K562 (cell line): Measurements from ENCODE around the gene TTLL11. TPM values are rescaled to one million over a fixed set of nuclear protein-coding genes. Genes with fewer than 3 reads are reported as not detected.

Source experiments
- ATAC-seq: fragments of 200-7000 bp; cut with Tn5 transposase; 3 replicates; pipeline ENCODE4 v1.9.1; 2020; ENCODE audit warnings: moderate library complexity
- BruUV-seq: library from RNA; stranded (reverse); fragments of 400-500 nt; replicated peaks from 2 replicates; lab custom pipeline; 2021; lab: Mats Ljungman, UMichigan
- CTCF ChIA-PET: fragments of 300-600 bp; formaldehyde crosslinking; extraction: SDS; loops from one replicate; lab custom pipeline; 2021; ENCODE audit warnings: low intra/inter-chr PET ratio; lab: Yijun Ruan, JAX
- POLR2A ChIA-PET: fragments of 300-600, 350-650 bp; sonication (Branson Sonifier 250); formaldehyde crosslinking; extraction: SDS; loops from one replicate; lab custom pipeline; 2021; ENCODE audit warnings: antibody characterized with exemption, inconsistent platforms; lab: Yijun Ruan, JAX
- DNase-seq, 4 experiments: peaks; one replicate each; pipeline versions ENCODE4 v3.0.0 to v3.0.0-alpha.2; 2011 to 2018; ENCODE audit warnings: low spot score in 3 of 4, mixed read lengths in 3 of 4; ENCODE audit errors: extremely low read depth in 1 of 4
- FAIRE-seq: peaks from 2 replicates; lab custom pipeline; 2011; peaks lifted over from hg19 to GRCh38; lab: Jason Lieb, UNC
- H2AFZ ChIP-seq: 2 replicates; pipeline ENCODE4 v1.6.0; 2011; ENCODE audit warnings: low read depth, low read length, control low read depth, inconsistent platforms
- H3K27ac ChIP-seq: fragments of 200-600 bp; 3 replicates; pipeline ENCODE4 v1.8.0; 2011; ENCODE audit warnings: low read depth, mild to moderate bottlenecking, control low read depth, inconsistent platforms, low read length, moderate library complexity, mixed read lengths; ENCODE audit errors: extremely low read depth
- H3K27me3 ChIP-seq, 2 experiments: fragments of 300-600 bp in 1 of 2; 2 replicates in 1 of 2; 3 replicates in 1 of 2; pipeline versions ENCODE4 v1.6.0 to v1.8.0; 2011; ENCODE audit warnings: inconsistent platforms in 2 of 2, low read length in 2 of 2, mild to moderate bottlenecking in 1 of 2, mixed read lengths in 1 of 2, moderate library complexity in 1 of 2; ENCODE audit not compliant: control insufficient read depth in 2 of 2, insufficient read depth in 2 of 2
- H3K36me3 ChIP-seq: fragments of 300-600 bp; 3 replicates; pipeline ENCODE4 v1.8.0; 2011; ENCODE audit warnings: mild to moderate bottlenecking, low read length, inconsistent platforms; ENCODE audit not compliant: control insufficient read depth, insufficient read depth
- H3K4me1 ChIP-seq, 2 experiments: fragments of 200-600 bp in 1 of 2; replicated peaks in 1 of 2; 2 replicates in 1 of 2; 3 replicates in 1 of 2; pipeline versions ENCODE4 v1.5.1 to v1.8.0; 2011; ENCODE audit warnings: inconsistent platforms in 2 of 2, low read length in 2 of 2, mild to moderate bottlenecking in 1 of 2, mixed read lengths in 1 of 2, moderate library complexity in 1 of 2; ENCODE audit not compliant: control insufficient read depth in 2 of 2, insufficient read depth in 2 of 2
- H3K4me2 ChIP-seq: 2 replicates; pipeline ENCODE4 v1.6.1; 2011; ENCODE audit warnings: low read length, control low read depth, inconsistent platforms, mixed read lengths; ENCODE audit not compliant: insufficient read depth
- H3K4me3 ChIP-seq: fragments of 200-600 bp; sonication (generic), shearing (Covaris generic); 2 replicates; pipeline ENCODE4 v1.5.1; 2016; ENCODE audit warnings: control low read depth, inconsistent platforms
- H3K79me2 ChIP-seq: fragments of 200-600 bp; 3 replicates; pipeline ENCODE4 v1.8.0; 2011; ENCODE audit warnings: low read length, inconsistent platforms; ENCODE audit not compliant: control insufficient read depth, insufficient read depth
- H3K9ac ChIP-seq, 2 experiments: 2 replicates each; pipeline versions ENCODE4 v1.6.0 to v1.6.1; 2011; ENCODE audit warnings: low read depth in 2 of 2, low read length in 2 of 2, control low read depth in 1 of 2, inconsistent platforms in 1 of 2, mild to moderate bottlenecking in 1 of 2, mixed read lengths in 1 of 2; ENCODE audit not compliant: insufficient read depth in 1 of 2
- H3K9me1 ChIP-seq: one replicate; pipeline ENCODE4 v1.6.0; 2011; ENCODE audit warnings: inconsistent platforms, mild to moderate bottlenecking, low read length, moderate library complexity; ENCODE audit not compliant: control insufficient read depth, insufficient read depth
- H3K9me3 ChIP-seq: replicated peaks from 2 replicates; pipeline ENCODE4 v1.5.1; 2011; ENCODE audit warnings: low read depth, low read length, inconsistent platforms; ENCODE audit not compliant: control insufficient read depth, insufficient read depth
- H4K20me1 ChIP-seq: replicated peaks from 2 replicates; pipeline ENCODE4 v1.6.1; 2011; ENCODE audit warnings: low read length, inconsistent platforms, mixed read lengths; ENCODE audit not compliant: control insufficient read depth, insufficient read depth
- RBFOX2 ChIP-seq: fragments of 200-400 bp; formaldehyde crosslinking; IDR thresholded peaks from 2 replicates; pipeline ENCODE4 v1.6.1; 2017; ENCODE audit warnings: low read depth, mild to moderate bottlenecking, low read length, moderate library complexity
- RFX7 ChIP-seq: fragments of 250-450 bp; sonication (Bioruptor Pico); IDR thresholded peaks from 2 replicates; pipeline ENCODE4 v1.5.1; 2021; ENCODE audit warnings: mild to moderate bottlenecking
- U2AF2 ChIP-seq: fragments of 200-400 bp; formaldehyde crosslinking; optimal IDR thresholded peaks from 2 replicates; pipeline ENCODE3; 2017; ENCODE audit warnings: low read depth, mild to moderate bottlenecking, low read length
- ZNF76 ChIP-seq: fragments of 250-450 bp; sonication (Bioruptor Pico); IDR thresholded peaks from 2 replicates; pipeline ENCODE4 v1.4.0; 2020; ENCODE audit warnings: mild to moderate bottlenecking, moderate library complexity, borderline replicate concordance
- ZNF764 ChIP-seq: fragments of 250-450 bp; sonication (Bioruptor Pico); IDR thresholded peaks from 2 replicates; pipeline ENCODE4 v1.4.0; 2020; ENCODE audit warnings: low read depth, mild to moderate bottlenecking, moderate library complexity
- WGBS: fragments of 100-300 bp; shearing (Covaris generic); methylation state at CpG from one replicate; pipeline ENCODE4 v1.1.6; 2016; ENCODE audit warnings: low coverage, mixed read lengths; ENCODE audit not compliant: insufficient coverage; ENCODE audit errors: missing lambda C conversion rate; 5-methylcytosine and 5-hydroxymethylcytosine counted together
- in situ Hi-C: fragments of 300-500 bp; cut with MboI; formaldehyde crosslinking; loops from 4 replicates; pipeline ENCODE4 v1.15.0; 2018; ENCODE audit warnings: inconsistent platforms, mixed read lengths
- intact Hi-C: fragments of 100-400 bp; cut with micrococcal nuclease; formaldehyde crosslinking; loops from 2 replicates; pipeline ENCODE4 v1.14.2; 2022
- polyA plus RNA-seq, 8 experiments: library from polyadenylated mRNA; depleted of rRNA in 4 of 8; stranded (reverse) in 5 of 8; unstranded in 3 of 8; fragments of >200 nt; fragmentation: Nextera tagmentation in 2 of 8; fragmentation: Illumina TruSeq in 1 of 8; extraction: Ambion mirVana in 2 of 8; extraction: Trizol in 1 of 8; gene quantifications; 2 replicates each; pipeline versions ENCODE4 v1.2.1 to v1.2.3, GENCODE V29; 2011 to 2014; ENCODE audit warnings: inconsistent platforms in 1 of 8, missing spikeins in 1 of 8
- total RNA-seq, 7 experiments: library from RNA; depleted of rRNA in 6 of 7; stranded (reverse); fragments of >200 nt in 6 of 7; fragmentation: Illumina TruSeq in 2 of 7; extraction: Trizol in 2 of 7; gene quantifications; 2 replicates each; pipeline versions ENCODE4 v1.2.1 to v1.2.3, GENCODE V29; 2011 to 2021; ENCODE audit warnings: low replicate concordance in 1 of 7
- TF ChIP-seq, protein P1 (sequence below): fragments of 250-450 bp; sonication (Bioruptor Pico); IDR thresholded peaks from 2 replicates; pipeline ENCODE4 v1.4.0; 2020; ENCODE audit warnings: mild to moderate bottlenecking, moderate library complexity
- TF ChIP-seq, protein P2 (sequence below): fragments of 250-450 bp; sonication (Bioruptor Pico); IDR thresholded peaks from 2 replicates; pipeline ENCODE4 v1.5.0; 2021; ENCODE audit warnings: mild to moderate bottlenecking, moderate library complexity
- TF ChIP-seq, protein P3 (sequence below): fragments of 450-650 bp; formaldehyde crosslinking; conservative IDR thresholded peaks from 2 replicates; pipeline ENCODE4 v1.4.0; 2022; ENCODE audit warnings: mild to moderate bottlenecking, missing genetic modification characterization
- TF ChIP-seq, protein P4 (sequence below), 2 experiments: fragments of 150-350 bp in 1 of 2; IDR thresholded peaks; 2 replicates each; pipeline ENCODE4 v1.6.1; 2012 to 2016; ENCODE audit warnings: low read depth in 2 of 2, low read length in 2 of 2, mild to moderate bottlenecking in 1 of 2, moderate library complexity in 1 of 2

The TTLL11 gene
- total and polyA plus RNA-seq, 9 of the 15 experiments (the other 6 are each of a cell fraction or from before 2014, with no cell fraction given): 0.83 to 4.4 (median 2.7) TPM

DNA sequence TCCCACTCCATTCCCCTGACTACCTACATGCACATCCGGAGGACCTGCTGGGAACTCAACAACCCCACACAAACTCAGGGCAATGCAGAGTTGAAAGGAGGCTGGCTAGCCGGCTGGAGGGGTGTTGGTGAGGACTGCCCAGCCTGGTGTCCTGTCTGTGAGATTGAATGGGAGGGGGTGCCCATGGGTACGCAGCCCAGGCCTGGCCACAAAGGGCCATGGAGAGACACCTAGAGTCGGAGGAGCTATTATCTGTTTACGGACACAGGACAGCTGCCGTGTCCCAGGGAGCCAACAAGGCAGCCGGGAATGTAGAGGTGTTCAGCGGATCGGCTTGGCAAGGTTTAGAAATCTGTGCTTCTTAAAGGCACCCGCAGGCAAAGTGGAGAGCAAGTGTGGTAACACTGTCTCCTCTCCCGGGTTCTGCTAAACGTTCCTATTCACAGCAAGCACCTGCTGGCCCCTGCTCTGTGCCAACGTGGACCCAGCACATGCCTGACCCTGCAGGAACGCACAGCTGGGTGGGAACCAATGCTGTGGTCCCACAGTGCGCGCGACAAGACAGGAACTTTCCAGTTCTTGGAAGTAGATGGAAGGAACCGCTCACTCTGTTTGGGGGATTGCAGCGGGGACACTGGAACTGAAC lies 275.0 kb downstream of the TTLL11 start:
- peaks cover 17 to 83% of the 10 kb centered on the region in 2 experiments; a peak in 4 of 5 replicates for H3K27me3 ChIP-seq
- no TSS peak for BruUV-seq
- POLR2A ChIA-PET: no interaction called here
- TF ChIP-seq ZNF76 (no peak), RFX7 (CRISPR knock-in tag) (no peak), RBFOX2 (no peak), U2AF2 (no peak), ZNF764 (CRISPR knock-in tag) (no peak)
- TF ChIP-seq, protein P1, sequence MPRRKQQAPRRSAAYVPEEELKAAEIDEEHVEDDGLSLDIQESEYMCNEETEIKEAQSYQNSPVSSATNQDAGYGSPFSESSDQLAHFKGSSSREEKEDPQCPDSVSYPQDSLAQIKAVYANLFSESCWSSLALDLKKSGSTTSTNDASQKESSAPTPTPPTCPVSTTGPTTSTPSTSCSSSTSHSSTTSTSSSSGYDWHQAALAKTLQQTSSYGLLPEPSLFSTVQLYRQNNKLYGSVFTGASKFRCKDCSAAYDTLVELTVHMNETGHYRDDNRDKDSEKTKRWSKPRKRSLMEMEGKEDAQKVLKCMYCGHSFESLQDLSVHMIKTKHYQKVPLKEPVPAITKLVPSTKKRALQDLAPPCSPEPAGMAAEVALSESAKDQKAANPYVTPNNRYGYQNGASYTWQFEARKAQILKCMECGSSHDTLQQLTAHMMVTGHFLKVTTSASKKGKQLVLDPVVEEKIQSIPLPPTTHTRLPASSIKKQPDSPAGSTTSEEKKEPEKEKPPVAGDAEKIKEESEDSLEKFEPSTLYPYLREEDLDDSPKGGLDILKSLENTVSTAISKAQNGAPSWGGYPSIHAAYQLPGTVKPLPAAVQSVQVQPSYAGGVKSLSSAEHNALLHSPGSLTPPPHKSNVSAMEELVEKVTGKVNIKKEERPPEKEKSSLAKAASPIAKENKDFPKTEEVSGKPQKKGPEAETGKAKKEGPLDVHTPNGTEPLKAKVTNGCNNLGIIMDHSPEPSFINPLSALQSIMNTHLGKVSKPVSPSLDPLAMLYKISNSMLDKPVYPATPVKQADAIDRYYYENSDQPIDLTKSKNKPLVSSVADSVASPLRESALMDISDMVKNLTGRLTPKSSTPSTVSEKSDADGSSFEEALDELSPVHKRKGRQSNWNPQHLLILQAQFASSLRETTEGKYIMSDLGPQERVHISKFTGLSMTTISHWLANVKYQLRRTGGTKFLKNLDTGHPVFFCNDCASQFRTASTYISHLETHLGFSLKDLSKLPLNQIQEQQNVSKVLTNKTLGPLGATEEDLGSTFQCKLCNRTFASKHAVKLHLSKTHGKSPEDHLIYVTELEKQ (CRISPR knock-in tag): no peak
- TF ChIP-seq, protein P2, sequence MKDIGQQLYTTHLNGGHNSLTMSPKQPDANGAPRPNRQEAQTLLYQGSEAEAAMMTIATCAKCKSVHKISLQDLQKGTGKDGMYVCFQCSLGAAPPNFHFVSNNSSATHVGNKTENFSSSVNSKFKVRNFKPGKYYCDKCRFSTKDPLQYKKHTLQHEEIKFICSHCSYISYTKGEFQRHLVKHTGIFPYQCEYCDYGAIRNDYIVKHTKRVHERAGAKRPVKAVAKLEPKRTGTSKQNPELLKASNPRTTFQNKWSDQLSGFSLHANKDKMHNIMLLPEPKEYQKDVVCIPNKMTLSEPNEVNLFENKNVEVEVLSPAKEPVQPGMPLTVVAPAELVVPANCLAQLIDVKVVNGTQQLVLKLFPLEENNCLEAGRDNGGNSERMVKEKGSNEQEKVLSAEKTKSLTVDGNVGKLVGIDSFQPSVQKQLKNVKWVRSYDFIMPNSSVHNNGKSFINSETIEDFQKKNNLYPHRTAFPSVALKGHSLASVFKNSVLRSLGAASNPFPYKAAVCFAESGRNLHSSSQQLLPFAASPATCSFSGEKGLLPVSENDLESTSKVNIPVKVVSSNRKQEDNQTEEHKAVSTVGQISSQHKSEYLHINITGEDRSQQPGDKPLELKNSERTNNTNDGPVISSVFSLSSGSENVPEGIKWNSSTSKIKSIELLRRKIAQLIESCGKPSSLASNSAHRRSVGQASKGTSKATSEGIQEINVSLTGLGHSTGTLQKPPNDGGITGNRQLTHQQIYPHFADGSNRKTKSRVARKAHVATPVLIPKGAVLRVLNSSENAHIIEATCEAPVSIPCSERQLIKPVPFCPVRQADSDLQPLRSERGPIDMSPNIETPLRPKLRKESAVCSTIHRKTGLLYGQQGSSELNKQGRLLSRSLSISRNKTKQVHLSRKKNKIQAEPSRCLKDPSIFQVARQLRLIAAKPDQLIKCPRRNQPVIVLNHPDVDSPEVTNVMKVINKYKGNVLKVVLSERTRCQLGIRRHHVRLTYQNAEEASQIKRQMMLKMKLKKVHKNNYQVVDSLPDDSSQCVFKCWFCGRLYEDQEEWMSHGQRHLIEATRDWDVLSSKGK: no peak
- TF ChIP-seq, protein P3, sequence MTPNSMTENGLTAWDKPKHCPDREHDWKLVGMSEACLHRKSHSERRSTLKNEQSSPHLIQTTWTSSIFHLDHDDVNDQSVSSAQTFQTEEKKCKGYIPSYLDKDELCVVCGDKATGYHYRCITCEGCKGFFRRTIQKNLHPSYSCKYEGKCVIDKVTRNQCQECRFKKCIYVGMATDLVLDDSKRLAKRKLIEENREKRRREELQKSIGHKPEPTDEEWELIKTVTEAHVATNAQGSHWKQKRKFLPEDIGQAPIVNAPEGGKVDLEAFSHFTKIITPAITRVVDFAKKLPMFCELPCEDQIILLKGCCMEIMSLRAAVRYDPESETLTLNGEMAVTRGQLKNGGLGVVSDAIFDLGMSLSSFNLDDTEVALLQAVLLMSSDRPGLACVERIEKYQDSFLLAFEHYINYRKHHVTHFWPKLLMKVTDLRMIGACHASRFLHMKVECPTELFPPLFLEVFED (CRISPR knock-in tag): no peak
- TF ChIP-seq, protein P4, sequence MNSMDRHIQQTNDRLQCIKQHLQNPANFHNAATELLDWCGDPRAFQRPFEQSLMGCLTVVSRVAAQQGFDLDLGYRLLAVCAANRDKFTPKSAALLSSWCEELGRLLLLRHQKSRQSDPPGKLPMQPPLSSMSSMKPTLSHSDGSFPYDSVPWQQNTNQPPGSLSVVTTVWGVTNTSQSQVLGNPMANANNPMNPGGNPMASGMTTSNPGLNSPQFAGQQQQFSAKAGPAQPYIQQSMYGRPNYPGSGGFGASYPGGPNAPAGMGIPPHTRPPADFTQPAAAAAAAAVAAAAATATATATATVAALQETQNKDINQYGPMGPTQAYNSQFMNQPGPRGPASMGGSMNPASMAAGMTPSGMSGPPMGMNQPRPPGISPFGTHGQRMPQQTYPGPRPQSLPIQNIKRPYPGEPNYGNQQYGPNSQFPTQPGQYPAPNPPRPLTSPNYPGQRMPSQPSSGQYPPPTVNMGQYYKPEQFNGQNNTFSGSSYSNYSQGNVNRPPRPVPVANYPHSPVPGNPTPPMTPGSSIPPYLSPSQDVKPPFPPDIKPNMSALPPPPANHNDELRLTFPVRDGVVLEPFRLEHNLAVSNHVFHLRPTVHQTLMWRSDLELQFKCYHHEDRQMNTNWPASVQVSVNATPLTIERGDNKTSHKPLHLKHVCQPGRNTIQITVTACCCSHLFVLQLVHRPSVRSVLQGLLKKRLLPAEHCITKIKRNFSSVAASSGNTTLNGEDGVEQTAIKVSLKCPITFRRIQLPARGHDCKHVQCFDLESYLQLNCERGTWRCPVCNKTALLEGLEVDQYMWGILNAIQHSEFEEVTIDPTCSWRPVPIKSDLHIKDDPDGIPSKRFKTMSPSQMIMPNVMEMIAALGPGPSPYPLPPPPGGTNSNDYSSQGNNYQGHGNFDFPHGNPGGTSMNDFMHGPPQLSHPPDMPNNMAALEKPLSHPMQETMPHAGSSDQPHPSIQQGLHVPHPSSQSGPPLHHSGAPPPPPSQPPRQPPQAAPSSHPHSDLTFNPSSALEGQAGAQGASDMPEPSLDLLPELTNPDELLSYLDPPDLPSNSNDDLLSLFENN (IDR thresholded peaks at IDR 0.05; ENCODE audit: low read depth in 2 of 2, low read length in 2 of 2): no peak

More for the DNA sequence above, 275.0 kb downstream of the TTLL11 start:
- Histone ChIP-seq H3K4me3 (no peak overlapping the region), H3K27ac (no peak overlapping the region), H2AFZ (no peak overlapping the region), H3K9me1 (no peaks in the 10 kb centered on the region), H3K9ac (no peak overlapping the region; a peak in 1 of 4 replicates), H3K36me3 (no peaks in the 10 kb centered on the region), H4K20me1 (0 out of 2 replicates have a peak, but pooled peaks cover 5% of the 10 kb centered on the region), H3K4me2 (no peak overlapping the region), H3K79me2 (no peaks in the 10 kb centered on the region), H3K9me3 (no peaks in the 10 kb centered on the region), H3K4me1 (no peaks in the 10 kb centered on the region; a peak in 1 of 5 replicates)
- CTCF ChIA-PET: no interaction called here
- in situ Hi-C loops (no loop called here), intact Hi-C loops (no loop called here)
- ATAC-seq: no peak
- no peak for DNase-seq
- FAIRE-seq: no peak
- WGBS: 4% methylated on average over 19 of the region's 19 CpGs
